Mucosa of descending colon (tissue), 3 donors: Measurements from ENCODE around the gene MDGA2. TPM values are rescaled to one million over a fixed set of nuclear protein-coding genes. Genes with fewer than 3 reads are reported as not detected.
"Not testable (repeated sequence)": the region's sequence is repeated elsewhere in the genome, so short reads cannot be mapped to it uniquely, and the experiment has no call there.

Experiments used
- ATAC-seq: fragments of 200-7000 bp; cut with Tn5 transposase; one replicate; pipeline ENCODE4 v1.9.1; 2020; ENCODE audit warnings: mild to moderate bottlenecking, moderate library complexity
- DNase-seq, 3 donors: peaks; one replicate each; pipeline ENCODE4 v3.0.0-alpha.2; 2020
- H3K36me3 ChIP-seq: fragments of 200-600 bp; one replicate; pipeline ENCODE4 v1.8.0; 2021; ENCODE audit warnings: low read depth, mild to moderate bottlenecking
- H3K4me1 ChIP-seq: fragments of 200-600 bp; one replicate; pipeline ENCODE4 v1.8.0; 2021; ENCODE audit warnings: low read depth, mild to moderate bottlenecking
- H3K4me3 ChIP-seq: fragments of 200-600 bp; one replicate; pipeline ENCODE4 v1.8.0; 2021; ENCODE audit warnings: mild to moderate bottlenecking
- H3K9me3 ChIP-seq: fragments of 200-600 bp; one replicate; pipeline ENCODE4 v1.8.0; 2021; ENCODE audit warnings: mild to moderate bottlenecking
- CTCF ChIP-seq: fragments of 200-600 bp; IDR thresholded peaks from one replicate; pipeline ENCODE4 v1.8.0; 2022; ENCODE audit warnings: antibody characterized with exemption, mild to moderate bottlenecking
- intact Hi-C, 2 donors: fragments of 100-400 bp; cut with DNase I in 1 of 2; cut with micrococcal nuclease in 1 of 2; formaldehyde crosslinking; loops; one replicate each; pipeline versions ENCODE4 v1.11.0 to v1.11.1; 2022; cut with DNase I, micrococcal nuclease
- total RNA-seq, 3 donors: library from RNA; stranded (reverse); fragmentation: NEBNext Ultra II Directional in 2 of 3; extraction: Animal tissue kit (Norgen Biotek cat#: 25700) in 2 of 3; gene quantifications; one replicate each; pipeline versions ENCODE4 v1.2.1 to v1.2.4, GENCODE V29; 2021 to 2023
- donor health status: DM: no; HTN: no; CAD: no; lungs with moderate emphysema.
- donor health status: DM: no; HTN: no; CAD: no.
- donor health status: DM: no; HTN: yes; CAD: no.

MDGA2 gene
- total RNA-seq, 3 donors from 2014 or later: 0.35 TPM; not detected in 2

GRCh38 chr14:47194055-47194454 is 481.4 kb downstream of the MDGA2 start:
- Histone ChIP-seq H3K36me3 (no peaks in the 10 kb centered on the region), H3K4me1 (no peaks in the 10 kb centered on the region), H3K9me3 (no peaks in the 10 kb centered on the region), H3K4me3 (no peak overlapping the region)
- ATAC-seq (no peak), DNase-seq (no peak)
- TF ChIP-seq CTCF: no peak
- intact Hi-C loops: no loop called here

GRCh38 chr14:47192203-47192602 is 483.2 kb downstream of the MDGA2 start:
- DNase-seq, ATAC-seq, intact Hi-C loops: not testable (repeated sequence)

GRCh38 chr14:47191700-47192099 is 483.7 kb downstream of the MDGA2 start:
- TF ChIP-seq CTCF: no peak
- intact Hi-C loops: no loop called here
- DNase-seq (no peak), ATAC-seq (no peak)
- Histone ChIP-seq H3K9me3 (no peaks in the 10 kb centered on the region), H3K4me3 (no peak overlapping the region), H3K4me1 (no peaks in the 10 kb centered on the region), H3K36me3 (no peaks in the 10 kb centered on the region)

More at GRCh38 chr14:47192203-47192602, 483.2 kb downstream of the MDGA2 start:
- not testable (repeated sequence) for H3K36me3 ChIP-seq, H3K9me3 ChIP-seq, H3K4me3 ChIP-seq, H3K4me1 ChIP-seq

- ATAC-seq (no peak), DNase-seq (no peak)
- Histone ChIP-seq H3K36me3 (no peaks in the 10 kb centered on the region), H3K4me3 (no peak overlapping the region), H3K9me3 (no peaks in the 10 kb centered on the region), H3K4me1 (no peaks in the 10 kb centered on the region)
- TF ChIP-seq CTCF: no peak
- intact Hi-C loops: no loop called here
These were observed 485.4 kb downstream of the MDGA2 start for GRCh38 chr14:47189911-47190484.

- Histone ChIP-seq H3K9me3 (no peaks in the 10 kb centered on the region), H3K4me3 (no peak overlapping the region), H3K36me3 (no peaks in the 10 kb centered on the region), H3K4me1 (no peaks in the 10 kb centered on the region)
- intact Hi-C loops: no loop called here
- ATAC-seq (no peak), DNase-seq (no peak)
- TF ChIP-seq CTCF: no peak
These were observed 488.9 kb downstream of the MDGA2 start for GRCh38 chr14:47186486-47186885.

GRCh38 chr14:47179906-47180305 is 495.5 kb downstream of the MDGA2 start:
- ATAC-seq (no peak), DNase-seq (no peak)
- Histone ChIP-seq H3K4me3 (no peak overlapping the region), H3K36me3 (no peaks in the 10 kb centered on the region), H3K9me3 (no peaks in the 10 kb centered on the region), H3K4me1 (no peaks in the 10 kb centered on the region)
- no peak for TF ChIP-seq CTCF
- intact Hi-C loops: no loop called here

GRCh38 chr14:47171896-47172295 is 503.5 kb downstream of the MDGA2 start:
- H3K4me1 ChIP-seq, intact Hi-C loops, H3K4me3 ChIP-seq, H3K9me3 ChIP-seq, ATAC-seq, H3K36me3 ChIP-seq, DNase-seq: not testable (repeated sequence)
